GM19025 (cell line): ENCODE measurements around the gene PHACTR1.

Experiments
- ATAC-seq: cut with Tn5 transposase; IDR thresholded peaks from one replicate; pipeline ENCODE4 v1.9.1; 2021; ENCODE audit warnings: mild to moderate bottlenecking, low read depth, moderate library complexity; ENCODE audit not compliant: unreplicated experiment

PHACTR1 gene

GRCh38 chr6:13089296-13089994, 372.9 kb downstream of the PHACTR1 start:
- ATAC-seq: no peak

- no peak for ATAC-seq
Observed at GRCh38 chr6:13091192-13091591, 374.6 kb downstream of the PHACTR1 start.

GRCh38 chr6:13094781-13095425, 378.3 kb downstream of the PHACTR1 start:
- no peak for ATAC-seq

- no peak for ATAC-seq
Observed at GRCh38 chr6:13096084-13096483, 379.5 kb downstream of the PHACTR1 start.

GRCh38 chr6:13097454-13097853, 380.9 kb downstream of the PHACTR1 start:
- ATAC-seq: no peak

- ATAC-seq: no peak
Observed at GRCh38 chr6:13098006-13098405, 381.4 kb downstream of the PHACTR1 start.

GRCh38 chr6:13098793-13099570, 382.4 kb downstream of the PHACTR1 start:
- no peak for ATAC-seq

GRCh38 chr6:13099771-13100170, 383.2 kb downstream of the PHACTR1 start:
- no peak for ATAC-seq

- ATAC-seq: no peak
Observed at GRCh38 chr6:13101409-13101808, 384.8 kb downstream of the PHACTR1 start.

- no peak for ATAC-seq
Observed at GRCh38 chr6:13101985-13102384, 385.4 kb downstream of the PHACTR1 start.

GRCh38 chr6:13103169-13103568, 386.6 kb downstream of the PHACTR1 start:
- ATAC-seq: no peak

GRCh38 chr6:13105139-13105538, 388.6 kb downstream of the PHACTR1 start:
- ATAC-seq: no peak

GRCh38 chr6:13112921-13113320, 396.4 kb downstream of the PHACTR1 start:
- no peak for ATAC-seq

GRCh38 chr6:13113376-13113775, 396.8 kb downstream of the PHACTR1 start:
- no peak for ATAC-seq

- ATAC-seq: no peak
Observed at GRCh38 chr6:13113981-13114593, 397.5 kb downstream of the PHACTR1 start.

- ATAC-seq: no peak
Observed at GRCh38 chr6:13116155-13116554, 399.6 kb downstream of the PHACTR1 start.

GRCh38 chr6:13117570-13117969, 401.0 kb downstream of the PHACTR1 start:
- ATAC-seq: no peak

- ATAC-seq: no peak
Observed at GRCh38 chr6:13119549-13119948, 403.0 kb downstream of the PHACTR1 start.

- no peak for ATAC-seq
Observed at GRCh38 chr6:13120483-13121482, 404.2 kb downstream of the PHACTR1 start.

- no peak for ATAC-seq
Observed at GRCh38 chr6:13124131-13124530, 407.6 kb downstream of the PHACTR1 start.
